HG03135 (cell line): ENCODE measurements around the gene ALCAM.

Experiments used
- ATAC-seq: cut with Tn5 transposase; IDR thresholded peaks from one replicate; pipeline ENCODE4 v1.9.1; 2021; ENCODE audit warnings: mild to moderate bottlenecking, moderate library complexity; ENCODE audit not compliant: unreplicated experiment

The ALCAM gene

DNA sequence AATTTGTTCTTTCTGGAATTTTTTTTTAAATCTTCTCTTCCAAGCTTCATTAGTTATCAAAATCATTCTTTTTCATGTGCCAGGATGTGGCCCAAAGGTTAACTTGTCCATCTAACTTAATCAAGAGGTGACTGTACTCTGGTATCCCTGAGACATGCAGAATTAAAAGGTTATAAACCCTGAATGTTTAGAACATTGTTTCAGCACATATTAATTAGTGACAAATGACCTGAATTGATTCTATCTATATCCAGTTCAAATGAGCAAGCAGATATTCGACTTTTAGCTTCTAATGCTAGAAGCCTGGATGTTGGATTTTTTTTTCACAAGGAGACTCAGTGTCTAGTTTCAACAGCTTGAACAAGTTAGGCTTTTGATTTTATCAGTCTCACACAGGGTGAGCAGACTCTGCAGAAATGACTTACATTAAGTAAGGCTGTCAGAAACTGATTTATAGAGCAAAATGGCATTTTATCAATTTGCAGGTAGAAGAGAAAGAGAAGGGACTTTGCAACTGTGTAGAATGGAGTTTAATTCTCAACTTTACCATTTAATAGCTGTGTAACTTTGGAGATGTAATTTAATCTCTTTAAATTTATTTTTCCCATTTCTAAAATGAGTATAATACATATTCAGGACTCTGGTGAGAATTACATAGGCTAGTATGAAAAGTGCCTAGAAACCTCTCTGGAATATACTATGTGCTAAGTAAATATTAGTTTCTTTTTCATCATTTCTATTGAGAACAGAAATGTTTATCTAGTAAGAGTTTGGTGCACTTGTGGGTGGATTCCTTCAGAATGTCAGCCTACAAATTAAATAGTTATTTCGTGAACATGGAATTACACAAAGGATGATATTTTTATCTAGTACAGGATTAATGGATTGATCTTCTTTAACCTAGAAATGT lies 100.0 kb downstream of the ALCAM start:
- ATAC-seq, result no peak

DNA sequence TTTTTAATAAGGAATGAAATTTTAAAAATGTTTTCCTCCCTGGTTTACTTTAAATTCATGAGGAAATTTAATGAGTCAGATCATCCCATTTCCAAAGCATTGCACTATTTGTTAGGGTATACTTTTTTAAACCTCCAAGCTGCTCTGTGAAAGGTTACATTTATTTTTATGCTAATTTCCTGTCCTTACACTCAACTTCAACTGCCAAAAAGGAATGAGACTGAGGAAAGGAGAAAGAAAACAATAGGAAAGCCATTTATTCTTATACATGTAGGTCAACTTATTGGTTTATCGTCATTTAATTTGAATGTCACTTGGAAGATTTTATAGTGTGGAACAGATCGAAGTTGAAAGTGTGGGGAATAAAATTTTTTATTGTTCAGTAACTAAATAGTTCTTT lies 104.1 kb downstream of the ALCAM start:
- no peak for ATAC-seq

DNA sequence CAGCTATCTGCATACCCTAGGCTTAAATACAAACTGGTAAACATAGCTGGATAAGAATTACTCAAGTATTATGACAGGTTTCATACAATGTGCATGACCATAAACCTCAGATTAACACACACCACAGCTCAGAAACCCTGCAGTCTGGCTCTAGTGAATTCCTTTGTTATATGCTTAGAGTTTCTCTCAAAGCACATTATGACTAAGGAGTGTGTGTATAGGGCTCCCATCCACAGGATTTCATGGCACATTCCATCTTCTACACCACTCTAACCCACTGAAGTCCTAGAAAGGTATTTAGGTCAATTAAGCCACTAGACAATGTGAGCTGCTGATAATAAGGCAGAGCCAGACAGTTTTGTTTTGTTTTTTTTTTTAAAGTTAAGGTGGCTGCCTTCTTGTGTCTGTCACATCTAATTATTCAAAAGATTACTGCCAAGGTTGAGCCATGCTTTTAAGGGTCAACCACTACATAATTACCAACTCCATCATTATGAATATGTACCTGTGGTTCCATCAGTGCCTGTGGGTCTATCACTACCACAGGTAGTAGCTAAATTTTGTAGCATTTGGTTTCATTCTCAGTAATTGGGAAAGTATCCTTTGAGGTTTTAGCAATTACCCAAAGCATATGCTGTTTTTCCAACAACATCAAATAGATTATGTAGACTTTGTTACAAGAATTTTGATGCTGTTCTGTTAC lies 107.0 kb downstream of the ALCAM start:
- ATAC-seq, result no peak

DNA sequence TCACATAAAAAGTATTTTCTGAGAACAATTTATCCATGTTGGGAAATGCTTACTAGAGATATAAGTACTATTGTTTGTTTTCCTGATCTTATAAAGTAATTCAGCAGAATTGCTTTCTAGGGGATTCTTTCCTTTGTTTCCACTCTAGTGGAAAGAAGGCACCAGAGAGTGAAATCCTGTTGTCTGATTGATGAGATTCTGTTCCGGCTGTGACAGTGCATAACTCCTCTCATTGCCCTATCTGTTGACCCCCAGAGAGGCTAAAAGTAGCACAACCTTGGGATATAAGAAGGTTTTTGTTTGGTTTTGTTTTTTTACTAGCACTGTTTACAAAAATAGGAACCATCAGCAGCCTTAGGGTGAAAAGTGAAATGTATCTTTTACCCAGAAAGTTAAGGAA lies 114.1 kb downstream of the ALCAM start:
- ATAC-seq, result no peak

DNA sequence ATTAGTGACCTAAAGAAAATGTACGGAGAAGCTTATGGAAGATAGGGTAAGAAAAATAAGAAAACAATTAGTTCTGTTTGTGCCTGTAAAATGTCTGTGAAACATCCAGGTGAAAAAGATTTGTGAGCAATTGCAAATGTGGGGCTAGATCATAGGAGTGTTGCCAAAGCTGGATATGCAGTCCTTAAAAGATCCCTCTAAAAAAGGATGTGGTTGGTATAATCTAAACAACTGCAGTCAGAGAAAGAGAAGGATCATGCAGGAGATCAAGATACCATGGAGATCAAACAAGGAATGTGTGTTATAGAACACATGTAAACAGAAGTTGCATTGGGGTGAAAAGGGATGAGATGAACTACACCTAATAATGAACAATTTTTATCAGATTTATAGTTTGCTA lies 116.8 kb downstream of the ALCAM start:
- ATAC-seq, result no peak

DNA sequence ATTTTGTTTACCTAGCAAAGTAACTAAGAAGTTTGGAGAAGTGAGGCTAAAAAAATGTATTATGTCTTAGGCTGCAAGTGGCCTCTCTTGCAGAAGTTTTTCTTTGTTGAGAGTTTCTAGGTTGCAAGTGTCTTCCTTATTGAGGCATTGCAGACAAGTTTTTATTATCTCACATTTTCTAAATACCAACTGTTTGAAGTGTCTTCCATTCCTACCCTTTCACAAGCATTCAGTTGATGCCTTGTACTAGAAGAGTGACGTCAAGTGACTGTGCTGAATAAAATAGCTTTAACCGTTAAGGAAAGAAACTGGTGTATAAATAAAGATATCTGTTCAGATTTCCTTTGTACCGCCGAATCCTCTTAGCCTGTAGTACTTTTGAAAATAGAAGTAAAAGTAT lies 123.3 kb downstream of the ALCAM start:
- ATAC-seq, result no peak

DNA sequence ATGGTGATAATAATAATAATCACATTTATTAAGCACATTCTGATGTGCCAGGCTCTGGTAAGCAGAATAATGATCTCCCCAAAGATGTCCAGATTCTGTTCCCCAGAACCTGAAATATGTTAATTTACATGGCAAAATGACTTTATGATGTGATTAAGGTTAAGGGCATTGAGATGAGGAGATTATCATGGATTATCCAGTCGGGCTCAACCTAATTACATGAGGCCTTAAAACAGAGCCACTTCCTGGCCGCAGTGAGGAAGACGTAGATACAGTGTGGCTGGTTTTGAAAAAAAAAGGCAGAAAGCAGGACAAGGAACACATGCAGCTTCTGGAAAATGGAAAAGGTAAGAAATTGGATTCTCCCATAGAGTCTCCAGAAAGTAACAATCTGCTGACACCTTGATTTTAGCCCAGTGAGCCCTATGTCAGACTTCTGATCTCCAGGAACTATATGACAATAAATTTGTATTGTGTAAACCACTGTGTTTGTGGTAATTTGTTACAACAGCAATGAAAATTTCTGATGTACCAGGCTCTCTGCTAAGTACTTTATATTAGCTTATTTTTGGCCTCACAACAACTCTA lies 126.7 kb downstream of the ALCAM start:
- no peak for ATAC-seq

DNA sequence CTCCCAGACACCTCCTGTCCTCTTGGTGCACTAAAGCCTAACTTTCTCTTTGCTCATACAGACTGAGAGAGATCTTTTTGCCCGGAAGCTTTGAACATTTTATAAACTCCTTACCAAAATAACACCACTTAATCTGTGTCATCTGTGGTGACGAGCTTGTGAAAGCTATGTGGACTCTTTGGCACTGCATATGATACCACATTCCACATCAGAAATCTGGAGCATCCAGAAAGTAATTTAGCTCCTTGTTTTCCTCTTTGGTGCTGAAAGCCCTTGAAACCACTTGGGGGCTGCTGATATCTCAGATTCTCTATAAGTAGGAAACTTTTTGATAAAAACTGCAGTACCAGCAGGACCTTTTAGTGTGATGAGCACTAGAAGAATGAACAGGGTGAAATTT lies 128.3 kb downstream of the ALCAM start:
- no peak for ATAC-seq

DNA sequence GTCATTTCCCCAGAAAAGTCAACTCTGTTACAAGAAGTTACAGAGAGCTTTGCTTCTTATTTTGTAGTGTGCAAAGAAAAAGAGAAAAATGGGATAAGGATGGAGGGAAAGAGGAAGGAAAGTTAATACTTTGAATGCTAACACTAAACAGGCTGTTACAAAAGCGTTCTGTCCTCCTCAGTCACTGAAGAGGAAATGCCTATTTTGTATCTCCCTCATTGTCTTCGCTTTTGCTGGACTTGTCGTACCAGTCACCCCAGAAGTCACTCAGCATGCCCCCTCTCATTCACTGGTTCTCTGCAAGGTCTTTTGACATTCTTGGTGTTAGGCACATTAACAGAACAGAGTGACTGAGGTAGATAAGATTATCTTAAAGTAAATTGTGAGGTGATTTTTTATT lies 129.6 kb downstream of the ALCAM start:
- ATAC-seq, result no peak

DNA sequence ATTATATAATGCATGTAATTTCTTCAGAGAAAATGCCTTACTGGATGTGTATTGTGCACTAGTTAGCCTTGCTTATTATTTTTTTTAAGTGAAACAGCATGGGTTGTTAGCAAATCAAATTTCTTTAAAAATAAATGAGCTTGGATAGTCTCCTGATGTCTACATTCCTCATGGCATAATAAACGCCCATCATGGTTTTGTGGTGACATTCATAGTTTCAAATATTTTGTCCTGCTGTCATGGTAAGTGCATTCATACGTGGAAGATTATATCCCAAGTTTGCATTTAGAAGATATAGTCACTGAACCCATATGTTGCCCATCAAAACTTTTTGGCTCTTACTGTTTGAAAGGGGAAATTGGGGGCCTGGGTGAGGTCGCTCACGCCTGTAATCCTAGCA lies 130.7 kb downstream of the ALCAM start:
- ATAC-seq, result no peak

DNA sequence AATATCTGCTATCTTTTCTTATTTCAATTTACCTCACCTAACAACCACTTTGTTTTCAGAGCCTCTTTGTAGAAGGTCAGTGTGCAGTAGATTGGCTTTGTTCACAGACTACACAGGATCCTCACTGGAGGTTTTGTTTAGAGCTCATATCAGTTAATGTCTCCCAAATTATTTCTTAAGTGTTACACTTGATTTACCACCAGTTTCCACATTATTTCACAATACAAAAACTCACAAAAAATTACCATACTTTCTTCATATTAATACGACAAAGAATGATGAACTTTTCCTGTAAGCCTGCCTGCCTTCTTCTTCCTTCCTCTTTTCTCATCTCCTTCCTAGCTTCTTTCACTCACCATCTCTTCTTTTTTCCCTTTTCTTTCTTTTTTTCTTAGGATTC lies 133.3 kb downstream of the ALCAM start:
- ATAC-seq, result no peak

DNA sequence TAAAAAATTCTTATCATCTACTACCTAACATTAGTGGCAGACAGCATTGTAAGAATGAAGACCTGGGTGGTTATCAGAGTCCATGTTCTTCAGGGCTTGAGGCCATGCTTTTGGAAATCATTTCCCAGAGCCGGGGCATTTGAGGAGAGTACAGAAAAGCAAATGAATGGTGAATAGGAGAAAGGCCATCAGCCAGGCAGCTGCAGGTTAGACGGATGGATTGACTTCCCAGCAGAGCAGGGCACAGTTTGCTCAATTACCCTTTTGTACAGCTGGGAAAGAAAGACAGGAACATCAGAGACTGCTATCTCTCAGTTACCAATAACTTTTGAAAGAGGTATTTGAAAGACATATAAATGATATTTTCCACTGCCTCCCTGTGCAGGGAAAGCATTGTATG lies 135.6 kb downstream of the ALCAM start:
- no peak for ATAC-seq

DNA sequence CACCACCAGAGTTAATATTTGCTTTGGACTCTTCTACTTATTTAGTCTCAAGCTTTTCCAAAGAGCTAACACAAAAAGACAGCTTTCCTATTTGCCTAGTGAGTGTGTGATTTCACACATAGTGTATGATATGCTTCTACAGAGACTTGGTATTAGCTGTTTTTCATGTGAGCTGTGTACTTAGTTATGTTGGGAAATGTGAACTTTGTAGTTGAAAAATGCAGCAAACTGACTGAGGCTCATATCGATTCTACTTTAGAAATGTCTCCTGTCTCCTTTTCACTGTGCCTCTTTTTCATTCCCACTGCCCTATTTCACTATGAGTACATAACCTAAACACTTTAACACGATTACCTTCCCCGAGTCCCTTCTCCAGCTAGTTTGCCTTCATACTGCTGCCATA lies 136.5 kb downstream of the ALCAM start:
- no peak for ATAC-seq

DNA sequence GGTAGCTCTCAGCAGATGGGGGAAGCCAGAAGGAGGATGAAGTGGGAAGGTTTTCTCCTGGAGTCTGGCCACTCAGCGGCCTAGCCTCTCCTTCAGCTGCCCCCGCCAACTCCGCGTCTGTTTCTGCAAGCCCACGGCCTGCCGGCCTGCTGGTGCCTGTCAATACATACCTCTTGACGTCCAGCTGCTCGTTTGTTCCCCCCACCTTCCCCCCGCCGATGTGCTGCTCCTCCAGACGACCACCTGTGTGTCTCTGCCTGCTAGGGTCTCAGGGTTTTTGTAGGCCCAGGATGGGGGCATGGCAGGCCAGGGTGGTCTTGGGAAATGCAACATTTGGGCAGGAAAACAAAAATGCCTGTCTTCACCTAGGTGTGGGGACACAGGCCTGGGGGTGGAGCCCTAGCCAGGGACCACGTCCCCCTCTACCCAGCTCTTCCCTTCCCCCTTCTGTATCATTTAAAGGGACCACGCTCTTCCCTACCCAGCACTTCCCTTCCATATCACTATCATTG lies 137.8 kb downstream of the ALCAM start:
- no peak for ATAC-seq

DNA sequence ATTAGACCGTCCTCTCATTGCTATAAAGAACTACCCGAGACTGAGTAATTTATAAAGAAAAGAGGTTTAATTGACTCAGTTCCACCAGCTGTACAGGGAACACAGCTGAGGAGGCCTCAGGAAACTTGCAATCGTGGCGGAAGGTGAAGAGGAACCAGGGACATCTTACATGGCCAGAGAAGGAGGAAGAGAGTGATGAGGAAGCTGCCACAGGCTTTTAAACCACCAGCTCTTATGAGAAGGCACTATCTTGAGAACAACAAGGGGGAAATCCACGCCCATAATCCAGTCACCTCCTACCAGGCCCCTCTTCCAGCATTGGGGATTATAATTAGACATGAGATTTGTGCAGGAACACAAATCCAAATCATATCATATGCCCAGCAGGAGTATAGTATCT lies 138.5 kb downstream of the ALCAM start:
- ATAC-seq, result no peak

DNA sequence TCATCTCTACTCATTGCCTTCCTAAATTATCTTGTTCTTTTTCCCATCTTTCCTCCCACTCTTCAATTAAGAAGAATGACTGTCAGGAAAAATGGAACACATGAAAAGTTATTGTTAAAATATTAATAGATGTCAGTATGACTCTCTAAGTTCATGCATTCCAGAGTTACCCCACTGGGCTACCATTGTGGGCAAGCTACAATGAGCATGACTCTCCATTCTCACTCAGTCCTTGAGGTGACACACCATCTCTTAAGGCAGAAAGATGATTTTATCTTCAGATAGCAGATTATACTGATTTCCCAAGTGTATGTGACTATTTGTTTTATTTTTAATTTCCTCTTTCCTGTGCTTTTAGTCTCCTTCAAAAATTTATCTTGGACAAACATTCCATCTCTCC lies 144.3 kb downstream of the ALCAM start:
- ATAC-seq, result no peak

DNA sequence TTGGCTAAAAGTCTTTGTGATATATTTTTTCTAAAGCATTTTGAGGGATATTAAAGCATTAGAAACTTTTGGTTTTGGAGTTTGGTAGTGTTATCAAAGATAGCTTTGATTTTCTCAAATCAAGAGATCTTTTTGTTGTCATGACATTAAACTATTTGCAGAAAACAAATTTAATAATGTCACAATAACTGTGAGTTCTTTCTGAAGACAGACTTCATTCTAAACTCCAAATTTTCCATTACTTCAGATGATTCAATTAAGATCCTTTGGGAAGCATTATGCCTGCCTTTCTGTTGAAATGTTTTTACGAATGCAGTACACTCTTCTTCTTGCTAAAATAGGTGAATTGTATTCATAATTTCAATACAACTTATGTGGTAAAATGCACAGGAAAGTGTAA lies 145.4 kb downstream of the ALCAM start:
- ATAC-seq, result no peak

DNA sequence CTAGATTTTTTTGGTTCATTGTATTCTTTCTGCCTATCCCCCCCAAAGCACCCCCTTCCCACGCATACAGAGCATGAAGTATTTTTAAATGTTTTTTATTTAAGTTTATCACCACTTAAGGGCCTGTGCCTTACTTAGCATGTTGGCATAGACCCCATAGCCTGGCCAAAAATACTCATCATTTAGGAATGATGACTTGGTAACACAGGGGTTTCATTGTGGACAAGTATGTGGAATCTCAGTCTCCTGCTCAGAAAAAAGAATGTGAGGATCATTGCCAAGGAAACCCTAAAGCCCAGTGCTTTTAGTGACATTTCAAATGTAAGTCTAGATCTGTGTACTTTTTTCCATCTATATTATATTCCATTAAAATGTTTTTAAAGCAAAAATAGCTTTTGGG lies 146.3 kb downstream of the ALCAM start:
- no peak for ATAC-seq

DNA sequence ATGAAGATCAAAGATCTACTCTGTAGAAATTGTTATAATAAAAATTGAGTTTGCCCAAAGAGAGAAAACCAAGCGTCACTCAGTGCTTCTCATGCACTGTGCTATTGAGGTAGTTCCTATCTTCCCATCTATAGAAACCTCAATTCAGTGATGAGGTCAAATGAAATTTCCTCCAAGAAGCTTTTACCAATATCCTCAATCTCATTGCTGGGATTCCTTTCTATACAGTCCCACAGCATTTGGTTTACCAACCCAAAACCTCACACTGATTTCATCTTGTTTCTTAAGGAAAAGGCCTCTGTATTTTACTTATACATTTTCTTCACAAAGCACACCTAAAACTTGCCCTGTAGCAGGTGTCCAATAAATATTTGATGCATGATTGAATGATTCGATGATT lies 147.2 kb downstream of the ALCAM start:
- no peak for ATAC-seq

DNA sequence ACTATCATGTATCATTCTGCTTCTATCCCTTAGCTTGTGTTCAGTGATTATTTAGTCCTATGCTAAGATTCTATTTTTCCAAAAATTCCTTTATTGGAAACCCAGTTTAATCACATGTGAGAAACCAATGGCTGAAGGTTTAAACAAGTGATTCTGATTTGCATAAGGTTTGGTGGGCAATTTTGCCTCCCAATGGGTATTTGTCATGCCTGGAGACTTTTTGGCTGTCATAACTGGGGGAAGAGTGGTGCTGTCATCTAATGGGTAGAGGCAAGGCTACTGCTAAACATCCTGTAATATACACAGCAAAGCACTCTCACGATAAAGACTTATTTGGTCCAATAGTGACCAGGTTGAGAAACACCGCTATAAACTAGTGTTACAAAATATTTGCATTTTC lies 148.7 kb downstream of the ALCAM start:
- ATAC-seq, result no peak

DNA sequence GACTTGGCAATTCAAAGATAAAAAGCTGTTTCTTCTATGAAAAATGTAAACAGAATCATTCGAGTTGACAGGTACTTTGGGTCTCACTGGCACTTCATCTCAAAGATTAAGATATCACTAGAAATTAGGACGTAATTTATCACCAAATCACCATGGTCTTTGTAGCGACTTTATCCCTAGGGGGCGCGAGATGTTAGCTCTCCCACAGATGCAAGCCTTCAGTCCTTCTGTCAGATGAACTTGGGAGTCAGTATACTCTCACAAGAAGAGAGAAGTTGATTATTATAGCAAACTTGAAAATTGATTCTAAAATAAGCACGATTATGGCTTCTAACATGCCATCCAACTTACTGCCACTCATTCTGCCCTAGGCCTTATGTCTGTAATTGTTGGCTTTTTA lies 150.3 kb downstream of the ALCAM start:
- ATAC-seq, result no peak

DNA sequence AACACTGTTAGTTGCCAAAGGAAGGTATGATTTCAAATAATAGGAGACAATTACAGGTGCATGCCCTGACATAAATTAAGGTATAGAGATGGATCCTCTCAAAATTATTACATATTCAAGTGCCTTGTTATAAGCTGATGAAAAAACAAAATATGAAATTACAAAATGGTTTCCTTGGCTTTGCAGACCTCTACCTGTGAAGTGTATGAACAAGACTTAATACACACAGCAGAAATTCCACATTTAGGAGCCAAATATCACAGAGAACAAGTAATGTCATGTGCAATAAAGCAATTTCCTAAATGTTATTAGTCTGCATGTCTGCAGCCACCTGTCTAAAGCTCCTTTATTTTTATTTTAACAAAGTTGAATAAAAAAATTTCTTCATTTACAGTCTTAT lies 151.5 kb downstream of the ALCAM start:
- no peak for ATAC-seq
